GM12872 (cell line): ENCODE results near the gene TBC1D20.

Experiments
- TF ChIP-seq, protein P1 (sequence below): IDR thresholded peaks from 3 replicates; pipeline ENCODE4 v1.5.1; 2011; ENCODE audit warnings: low read depth, mild to moderate bottlenecking, low read length, moderate library complexity; ENCODE audit not compliant: insufficient read depth

The TBC1D20 gene

GRCh38 chr20:478949-479429, 16.7 kb upstream of the TBC1D20 start:
- TF ChIP-seq, protein P1, sequence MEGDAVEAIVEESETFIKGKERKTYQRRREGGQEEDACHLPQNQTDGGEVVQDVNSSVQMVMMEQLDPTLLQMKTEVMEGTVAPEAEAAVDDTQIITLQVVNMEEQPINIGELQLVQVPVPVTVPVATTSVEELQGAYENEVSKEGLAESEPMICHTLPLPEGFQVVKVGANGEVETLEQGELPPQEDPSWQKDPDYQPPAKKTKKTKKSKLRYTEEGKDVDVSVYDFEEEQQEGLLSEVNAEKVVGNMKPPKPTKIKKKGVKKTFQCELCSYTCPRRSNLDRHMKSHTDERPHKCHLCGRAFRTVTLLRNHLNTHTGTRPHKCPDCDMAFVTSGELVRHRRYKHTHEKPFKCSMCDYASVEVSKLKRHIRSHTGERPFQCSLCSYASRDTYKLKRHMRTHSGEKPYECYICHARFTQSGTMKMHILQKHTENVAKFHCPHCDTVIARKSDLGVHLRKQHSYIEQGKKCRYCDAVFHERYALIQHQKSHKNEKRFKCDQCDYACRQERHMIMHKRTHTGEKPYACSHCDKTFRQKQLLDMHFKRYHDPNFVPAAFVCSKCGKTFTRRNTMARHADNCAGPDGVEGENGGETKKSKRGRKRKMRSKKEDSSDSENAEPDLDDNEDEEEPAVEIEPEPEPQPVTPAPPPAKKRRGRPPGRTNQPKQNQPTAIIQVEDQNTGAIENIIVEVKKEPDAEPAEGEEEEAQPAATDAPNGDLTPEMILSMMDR, result peak; percentile 57

DNA sequence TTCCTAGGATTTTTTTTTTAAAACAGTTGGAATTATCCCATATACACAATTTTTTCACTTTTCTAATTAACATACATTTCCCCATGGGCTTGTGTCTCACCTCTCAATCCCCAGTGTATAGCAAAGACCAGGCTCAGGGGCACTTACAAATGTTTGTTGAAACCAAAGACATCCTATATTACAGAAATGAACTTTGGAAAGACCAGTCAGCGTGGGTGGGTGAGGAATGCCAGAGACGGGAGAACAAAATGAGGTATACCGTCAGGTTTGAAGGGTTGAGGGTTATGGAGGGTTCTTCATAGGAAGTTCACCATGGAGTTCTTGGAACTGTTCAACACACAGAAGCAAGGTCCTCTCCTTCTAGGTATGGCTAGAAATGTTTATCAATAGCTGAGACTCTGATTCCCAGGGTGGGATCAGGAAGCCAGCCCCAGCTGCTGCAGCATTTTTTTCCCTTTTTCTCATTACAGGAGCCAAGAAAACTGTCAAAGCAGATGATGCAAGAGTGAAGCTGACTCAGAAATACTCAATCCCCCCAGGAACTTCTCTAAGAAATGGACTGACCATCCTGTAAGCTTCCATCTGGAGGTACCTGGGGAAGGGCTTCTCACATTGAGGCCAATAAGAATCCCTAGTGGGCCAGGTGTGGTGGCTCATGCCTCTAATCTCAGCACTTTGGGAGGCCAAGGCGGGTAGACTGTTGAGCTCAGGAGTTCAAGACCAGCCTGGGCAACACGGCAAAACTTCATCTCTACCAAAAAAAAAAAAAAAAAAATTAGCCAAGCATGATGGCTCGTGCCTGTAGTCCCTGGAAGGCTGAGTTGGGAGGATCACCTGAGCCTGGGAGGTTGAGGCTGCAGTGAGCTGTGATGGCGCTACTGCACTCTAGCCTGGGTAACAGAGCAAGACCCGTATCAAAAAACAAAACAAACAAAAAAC, 15.9 kb upstream of the TBC1D20 start:
- TF ChIP-seq, protein P1, result no peak

GRCh38 chr20:475463-476357, 13.4 kb upstream of the TBC1D20 start:
- TF ChIP-seq, protein P1, result no peak

DNA sequence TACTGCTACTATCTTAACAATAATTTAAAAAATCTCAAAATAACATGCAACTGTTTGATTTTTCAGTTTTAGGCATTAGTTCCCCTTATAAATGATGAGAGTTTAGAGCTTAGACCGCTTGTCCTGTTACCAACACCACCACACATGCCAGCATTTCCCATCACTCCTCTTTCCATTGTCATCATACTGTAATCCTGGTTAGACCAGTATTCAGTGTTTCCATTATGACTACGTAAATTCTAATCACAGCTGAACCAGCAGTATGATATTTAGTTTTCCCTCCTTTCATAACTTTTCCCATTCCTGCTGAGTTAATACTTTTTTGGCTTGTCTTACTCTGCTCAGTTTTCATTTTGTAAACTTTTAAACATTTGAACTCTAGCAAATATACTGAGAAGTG, 12.2 kb upstream of the TBC1D20 start:
- TF ChIP-seq, protein P1, result no peak

- TF ChIP-seq, protein P1, result no peak
Measured at GRCh38 chr20:472889-473292, 10.6 kb upstream of the TBC1D20 start.

DNA sequence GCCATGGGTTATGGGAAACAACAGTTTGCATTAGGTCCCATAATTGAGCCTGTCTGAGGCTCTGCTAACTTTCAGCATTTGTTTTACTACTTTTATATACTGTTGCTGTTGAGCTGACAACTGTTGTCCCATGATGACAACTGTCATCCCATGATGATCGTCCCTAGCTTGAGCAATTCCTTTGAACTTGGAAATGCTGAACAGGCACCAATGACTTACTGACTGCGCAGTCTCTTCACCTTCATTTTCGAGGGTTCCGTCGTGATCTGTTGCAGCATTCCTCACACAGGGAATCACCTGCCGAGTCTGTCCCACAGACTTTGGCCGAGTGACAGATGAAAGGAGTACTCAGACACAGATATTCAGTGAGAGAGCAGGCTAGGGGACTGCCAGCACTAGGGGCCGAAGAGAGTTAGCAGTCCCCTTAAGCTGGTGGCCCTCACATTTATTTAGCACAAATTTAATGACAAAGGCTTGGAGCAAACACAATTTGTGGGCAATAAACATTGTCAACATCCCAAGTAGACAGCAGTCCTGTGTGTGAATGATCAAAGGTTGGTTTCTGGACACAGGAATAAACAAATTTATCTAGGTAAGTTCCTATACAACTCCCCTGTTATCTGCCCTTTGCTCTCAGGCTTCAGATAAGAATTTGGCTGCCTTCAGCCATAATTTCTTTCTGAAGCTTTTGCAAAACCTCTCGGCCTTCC, 10.0 kb upstream of the TBC1D20 start:
- TF ChIP-seq, protein P1, result no peak
